ENCODE results near the gene DLG1.

The DLG1 gene

GRCh38 chr3:197083486-197083885, 214.9 kb downstream of the DLG1 start:
- no peak for TF ChIP-seq TAF1 (IDR thresholded peaks at IDR 0.05; ENCODE audit: borderline replicate concordance, insufficient read depth, low read length)

- TF ChIP-seq REST (IDR thresholded peaks at IDR 0.05; ENCODE audit: insufficient read depth in 1 of 2, low read depth in 2 of 2, low read length in 2 of 2) (no peak), POLR2AphosphoS5 (IDR thresholded peaks at IDR 0.05; ENCODE audit: low read depth, low read length) (no peak), FOXP2 (optimal IDR thresholded peaks at IDR 0.05; ENCODE audit: borderline replicate concordance, extremely low read depth, extremely low read length, insufficient read depth) (no peak), TAF1 (IDR thresholded peaks at IDR 0.05; ENCODE audit: borderline replicate concordance, insufficient read depth, low read length) (no peak), SIN3A (IDR thresholded peaks at IDR 0.05; ENCODE audit: borderline replicate concordance, insufficient read depth, low read length) (no peak)
These were observed 215.5 kb downstream of the DLG1 start for GRCh38 chr3:197082871-197083270.

- no peak for TF ChIP-seq REST (IDR thresholded peaks at IDR 0.05; ENCODE audit: insufficient read depth in 1 of 2, low read depth in 2 of 2, low read length in 2 of 2)
- no peak for TF ChIP-seq SIN3A (IDR thresholded peaks at IDR 0.05; ENCODE audit: borderline replicate concordance, insufficient read depth, low read length)
- TF ChIP-seq FOXP2 (optimal IDR thresholded peaks at IDR 0.05; ENCODE audit: borderline replicate concordance, extremely low read depth, extremely low read length, insufficient read depth): no peak
- TF ChIP-seq TAF1 (IDR thresholded peaks at IDR 0.05; ENCODE audit: borderline replicate concordance, insufficient read depth, low read length): no peak
- no peak for TF ChIP-seq POLR2AphosphoS5 (IDR thresholded peaks at IDR 0.05; ENCODE audit: low read depth, low read length)
These were observed 218.1 kb downstream of the DLG1 start for GRCh38 chr3:197080344-197080743.

- TF ChIP-seq REST (IDR thresholded peaks at IDR 0.05; ENCODE audit: insufficient read depth in 1 of 2, low read depth in 2 of 2, low read length in 2 of 2) (no peak), POLR2AphosphoS5 (IDR thresholded peaks at IDR 0.05; ENCODE audit: low read depth, low read length) (no peak), FOXP2 (optimal IDR thresholded peaks at IDR 0.05; ENCODE audit: borderline replicate concordance, extremely low read depth, extremely low read length, insufficient read depth) (no peak), SIN3A (IDR thresholded peaks at IDR 0.05; ENCODE audit: borderline replicate concordance, insufficient read depth, low read length) (no peak), TAF1 (IDR thresholded peaks at IDR 0.05; ENCODE audit: borderline replicate concordance, insufficient read depth, low read length) (no peak)
These were observed 222.0 kb downstream of the DLG1 start for GRCh38 chr3:197076415-197076814.

GRCh38 chr3:197068077-197068476, 230.3 kb downstream of the DLG1 start:
- TF ChIP-seq REST (IDR thresholded peaks at IDR 0.05; ENCODE audit: insufficient read depth in 1 of 2, low read depth in 2 of 2, low read length in 2 of 2) (no peak), FOXP2 (optimal IDR thresholded peaks at IDR 0.05; ENCODE audit: borderline replicate concordance, extremely low read depth, extremely low read length, insufficient read depth) (no peak), SIN3A (IDR thresholded peaks at IDR 0.05; ENCODE audit: borderline replicate concordance, insufficient read depth, low read length) (no peak), POLR2AphosphoS5 (IDR thresholded peaks at IDR 0.05; ENCODE audit: low read depth, low read length) (no peak), TAF1 (IDR thresholded peaks at IDR 0.05; ENCODE audit: borderline replicate concordance, insufficient read depth, low read length) (no peak)
